G401 (cell line): ENCODE measurements around the gene MACROH2A1. TPM values are rescaled to one million over a fixed set of nuclear protein-coding genes. Genes with fewer than 3 reads are reported as not detected.

Experiments
- DNase-seq: peaks from one replicate; pipeline ENCODE4 v3.0.0-alpha.2; 2015; ENCODE audit warnings: low spot score
- in situ Hi-C: cut with HindIII; loops from 2 replicates; pipeline ENCODE4 v1.10.0; 2016; ENCODE audit warnings: low sequenced_read_pairs, mixed read lengths
- total RNA-seq: library from RNA; depleted of rRNA; stranded (reverse); fragments of >200 nt; shearing (Covaris generic); gene quantifications from 2 replicates; pipeline ENCODE4 v1.2.3, GENCODE V29; 2014

MACROH2A1 gene
- total RNA-seq, 1 experiment from 2014 or later, result 1,162 TPM

DNA sequence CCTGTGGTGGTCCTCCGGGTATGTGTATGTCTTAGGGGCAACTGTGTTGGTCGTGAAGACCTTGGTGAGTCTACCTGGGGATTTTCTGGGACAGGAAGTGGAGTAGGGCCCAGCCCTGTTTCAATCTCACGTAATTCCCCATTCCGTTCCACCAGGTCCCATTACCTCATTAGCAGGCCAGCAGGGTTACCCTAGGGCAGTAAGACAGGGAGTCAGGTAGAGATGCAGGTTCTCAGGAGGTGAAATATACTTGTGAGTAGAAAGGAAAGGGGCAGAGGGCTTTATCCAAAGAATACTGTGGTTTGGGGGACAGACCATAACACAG is 56.5 kb downstream of the MACROH2A1 start:
- in situ Hi-C loops, result no loop called here
- no peak for DNase-seq

DNA sequence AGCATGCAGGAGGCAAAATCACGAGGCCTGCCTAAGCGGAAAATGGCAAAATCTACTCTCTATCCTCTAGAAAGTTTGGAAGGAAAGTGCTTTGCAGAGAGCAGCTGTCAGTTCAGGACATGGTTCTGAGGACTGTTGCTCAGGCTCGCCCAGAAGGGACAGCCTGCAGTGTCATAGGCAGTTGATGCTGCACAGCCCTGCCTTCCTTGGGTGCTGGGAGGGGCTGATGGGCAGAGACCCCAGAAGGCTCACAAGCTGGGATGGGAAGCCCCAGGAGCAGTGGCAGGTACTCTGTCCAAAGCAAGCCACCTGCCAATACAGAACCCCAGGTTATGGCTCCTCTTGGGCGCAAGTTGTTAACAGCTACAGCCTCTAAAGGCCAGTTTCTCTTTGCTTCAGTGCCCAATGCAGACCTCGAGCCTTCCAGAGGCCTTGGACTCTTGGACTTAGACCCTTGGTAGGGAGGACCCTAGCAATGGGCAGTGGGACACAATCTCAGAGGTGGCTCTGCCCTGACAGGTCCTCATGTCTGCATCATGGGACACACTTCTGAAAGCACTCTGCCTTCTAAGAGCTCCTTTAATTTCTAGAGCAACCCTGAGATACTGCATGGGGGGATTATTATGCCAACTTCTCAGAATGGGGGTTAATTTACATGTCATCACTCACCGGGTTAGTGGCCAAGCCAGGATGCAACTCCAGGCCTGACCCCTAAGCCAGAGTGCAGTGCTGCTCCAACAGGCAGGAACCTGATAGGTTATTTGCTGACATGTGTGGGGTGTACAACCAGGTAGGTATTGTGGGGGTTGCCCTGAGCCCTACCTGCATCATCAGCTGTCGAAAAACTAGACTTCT is 57.1 kb downstream of the MACROH2A1 start:
- in situ Hi-C loops, result no loop called here
- no peak for DNase-seq

DNA sequence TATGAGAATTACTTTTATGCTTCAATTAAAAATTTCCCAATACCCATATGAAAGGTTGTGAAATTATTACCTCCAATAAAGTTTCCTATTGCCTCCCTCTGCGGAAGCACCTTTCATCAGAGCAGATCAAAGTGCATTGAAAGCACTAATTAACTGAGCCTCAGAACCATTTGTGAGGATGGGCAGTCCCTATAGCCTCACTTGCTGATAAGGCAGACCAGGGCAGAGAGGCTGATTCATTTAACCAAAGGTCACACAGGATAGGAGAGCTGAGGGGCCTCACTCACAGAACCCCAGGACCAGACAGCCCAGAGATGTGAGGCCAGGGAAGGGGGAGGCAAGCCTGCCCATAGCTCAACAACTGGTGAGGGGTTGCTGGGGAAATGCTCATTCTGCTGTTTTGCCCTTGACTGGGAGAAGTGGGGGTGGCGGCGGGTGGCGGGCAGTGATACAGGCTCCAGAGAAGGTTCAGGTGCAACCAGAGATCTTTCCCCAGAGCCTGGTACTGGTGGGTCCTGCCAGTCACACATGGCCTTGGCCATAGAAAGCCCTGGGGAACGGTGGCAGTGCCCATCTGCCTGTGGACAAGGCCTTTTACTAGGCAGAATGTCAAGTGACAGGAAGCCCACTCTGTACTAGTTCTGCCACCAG is 57.9 kb downstream of the MACROH2A1 start:
- in situ Hi-C loops, result no loop called here
- DNase-seq, result no peak

DNA sequence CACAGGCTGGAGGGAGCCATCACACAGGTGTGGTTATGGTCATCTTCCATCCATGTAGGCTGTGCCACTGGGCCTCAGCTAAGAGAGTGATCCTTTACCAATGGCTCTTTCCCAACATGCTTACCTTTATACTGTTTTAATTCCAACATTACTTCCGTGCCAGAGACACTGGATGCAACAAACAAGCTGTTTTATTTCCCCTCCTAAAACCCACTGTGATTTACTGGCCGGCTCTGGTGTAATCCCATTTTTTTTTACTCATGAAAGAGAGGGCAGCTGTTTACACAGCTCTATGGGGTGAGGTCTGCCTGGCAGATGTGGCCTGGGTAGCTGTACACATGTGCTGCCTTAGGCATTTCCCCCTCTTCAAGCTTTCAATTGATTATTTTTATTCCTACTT is 58.5 kb downstream of the MACROH2A1 start:
- in situ Hi-C loops, result no loop called here
- no peak for DNase-seq

DNA sequence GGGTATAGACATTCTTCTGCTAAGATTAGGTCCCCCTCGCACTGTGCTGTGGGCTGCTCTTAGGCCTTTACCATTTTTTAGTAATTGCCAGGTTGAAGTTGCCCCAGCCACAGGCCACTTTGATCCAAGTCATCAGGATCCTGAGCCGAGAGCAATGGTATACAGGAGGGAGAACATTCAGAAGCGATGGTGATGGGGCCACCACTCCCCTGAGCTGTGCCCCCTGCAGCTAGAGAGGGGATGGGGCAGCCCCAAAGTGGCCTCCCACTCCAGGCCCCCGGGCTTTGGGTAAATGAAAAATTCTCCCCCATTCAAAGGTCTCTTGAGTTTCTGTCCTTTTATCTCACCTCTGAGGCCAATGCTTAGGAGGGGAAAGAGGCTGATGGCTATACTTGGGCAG is 59.4 kb downstream of the MACROH2A1 start:
- in situ Hi-C loops, result no loop called here
- no peak for DNase-seq

DNA sequence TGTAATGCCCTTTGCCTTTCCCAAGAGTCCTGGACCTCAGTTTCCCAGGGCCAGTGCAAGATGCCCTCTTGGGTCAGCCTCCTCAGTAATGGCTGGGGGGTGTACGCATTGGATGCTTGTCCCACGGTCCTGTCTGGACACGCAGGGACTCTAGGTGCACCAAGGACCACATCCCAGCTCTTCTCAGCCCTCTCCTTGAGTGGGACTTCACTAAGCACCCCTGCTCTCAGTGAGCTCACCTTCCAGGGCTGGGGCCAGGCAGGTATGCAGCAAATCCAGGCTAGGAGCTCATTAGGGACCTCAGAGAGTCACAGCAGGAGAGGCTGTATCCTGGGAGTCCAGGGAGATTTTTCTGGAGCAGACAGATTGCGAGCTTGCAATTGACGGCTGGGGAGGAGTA is 59.8 kb downstream of the MACROH2A1 start:
- no peak for DNase-seq
- in situ Hi-C loops, result no loop called here

DNA sequence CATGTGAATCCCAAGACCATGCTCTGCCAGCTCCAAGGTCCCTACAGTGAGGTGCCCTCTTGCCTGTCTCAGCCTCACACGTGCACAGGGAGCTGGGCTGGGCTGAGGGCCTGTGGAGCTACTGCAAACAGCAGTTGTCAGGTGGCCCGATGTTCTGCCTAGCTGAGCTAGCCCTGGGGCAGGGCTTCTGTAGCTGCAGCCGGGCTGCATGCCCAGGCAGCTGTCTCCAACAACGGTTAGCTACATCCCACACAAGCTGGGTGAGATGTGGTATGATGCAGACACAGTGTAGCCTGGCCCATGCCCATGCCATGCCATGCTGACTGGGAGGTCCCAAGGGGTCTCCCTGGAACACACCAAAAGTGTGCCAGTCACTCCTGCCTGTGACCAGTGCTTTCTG is 62.0 kb downstream of the MACROH2A1 start:
- in situ Hi-C loops, result no loop called here
- DNase-seq, result no peak

DNA sequence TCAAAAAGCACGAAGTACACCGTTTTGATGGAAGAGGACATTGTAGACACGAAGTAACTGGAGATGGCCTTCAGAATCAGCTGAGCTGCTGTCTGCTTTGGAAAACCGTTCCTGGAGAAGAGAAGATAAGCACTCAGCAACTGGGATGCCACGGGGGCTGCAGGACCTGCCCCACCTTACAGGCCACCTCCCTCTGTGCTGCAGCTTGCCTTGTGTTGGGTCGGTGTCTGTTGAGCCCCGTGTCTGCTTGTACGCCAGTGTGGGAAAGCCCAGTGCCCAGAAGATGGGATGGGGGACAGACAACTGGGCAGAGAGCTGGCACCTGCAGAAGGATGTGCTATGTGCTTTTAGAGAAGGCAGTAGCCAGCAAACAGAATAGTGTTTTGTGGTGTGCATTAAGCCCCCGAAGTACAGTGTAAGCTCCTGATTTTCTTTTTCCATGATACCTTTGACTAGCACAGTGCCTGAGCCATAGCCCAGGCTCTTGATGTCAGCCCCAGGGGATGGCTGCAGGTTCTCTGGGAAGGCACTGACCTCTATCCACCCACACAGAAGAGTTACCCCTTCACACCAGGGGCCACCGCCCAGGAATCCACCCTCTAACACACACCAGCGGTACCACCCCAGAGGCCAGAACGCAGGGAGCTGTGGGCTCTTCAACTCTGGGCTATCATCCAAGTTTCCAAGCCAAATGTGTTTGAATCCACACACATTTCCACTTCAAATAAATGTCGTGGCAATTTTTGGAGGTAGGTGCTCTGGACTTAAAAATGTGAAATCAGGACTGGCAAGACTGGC is 63.8 kb downstream of the MACROH2A1 start:
- in situ Hi-C loops, result no loop called here
- no peak for DNase-seq

DNA sequence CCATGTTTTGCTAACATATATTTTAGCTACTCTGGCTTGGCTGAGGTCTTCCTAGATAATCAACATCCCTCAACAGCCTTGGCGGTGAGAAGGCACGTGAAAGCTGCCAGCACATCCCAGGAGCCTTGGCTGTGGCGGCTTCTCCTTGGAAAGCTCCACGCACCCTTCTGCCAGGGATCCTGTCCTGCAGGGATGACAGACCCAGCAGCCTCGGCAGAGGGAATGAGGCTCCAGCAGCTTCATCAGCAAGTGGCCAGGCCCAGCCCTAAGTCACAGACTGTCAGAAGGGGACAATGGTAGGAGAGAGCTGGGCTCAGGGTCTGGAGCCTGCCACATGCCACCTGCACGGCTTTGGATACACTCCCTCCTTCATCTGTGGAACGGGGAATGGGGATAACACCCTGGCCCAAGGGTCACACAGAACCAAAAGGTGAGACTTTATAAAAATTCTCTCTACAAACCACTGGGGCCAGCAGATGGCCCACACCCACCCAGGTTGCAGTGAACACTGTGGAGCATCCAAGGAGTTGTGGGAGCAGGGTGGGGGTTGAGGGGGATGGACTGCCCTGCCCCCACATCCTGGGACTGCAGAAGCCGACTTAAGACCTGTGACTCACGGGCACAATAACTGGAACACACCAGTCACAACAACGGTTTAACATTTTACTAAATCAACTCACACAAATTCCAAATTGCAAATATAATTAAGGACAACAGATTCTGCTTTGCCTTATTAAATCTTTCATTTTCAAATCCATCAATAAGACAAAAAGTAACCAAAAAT is 65.1 kb downstream of the MACROH2A1 start:
- in situ Hi-C loops, result no loop called here
- DNase-seq, result peak; percentile 90

DNA sequence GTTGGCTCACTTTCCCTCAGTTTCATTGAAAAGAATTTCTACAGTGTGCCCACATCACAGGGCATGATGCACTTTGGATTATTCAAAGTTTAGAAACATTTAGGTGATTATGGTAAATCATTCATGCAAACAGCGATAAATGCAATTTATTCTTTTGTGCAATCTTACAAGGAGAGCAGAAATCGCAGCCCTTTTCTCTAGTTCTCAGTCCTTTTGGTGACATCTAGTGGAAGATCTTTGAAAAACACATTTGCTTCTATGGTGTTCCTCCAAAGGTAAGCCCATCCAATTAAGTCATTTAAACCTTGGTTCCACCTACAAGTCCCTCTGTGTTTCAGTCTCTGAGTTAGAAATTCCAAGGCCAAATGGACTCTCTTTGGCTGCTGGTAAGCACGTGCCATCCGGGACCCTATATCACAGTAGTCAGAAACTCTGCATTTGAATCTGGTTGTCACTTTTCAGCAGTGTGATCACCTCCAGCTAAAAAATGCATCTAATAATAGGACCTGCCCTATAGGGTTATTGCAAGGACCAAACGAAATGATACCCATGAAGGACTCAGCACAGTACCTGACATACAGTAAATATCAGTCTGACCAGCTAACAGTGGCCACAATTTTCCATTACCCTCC is 66.4 kb downstream of the MACROH2A1 start:
- peak; percentile 78 for DNase-seq
- in situ Hi-C loops, result no loop called here

DNA sequence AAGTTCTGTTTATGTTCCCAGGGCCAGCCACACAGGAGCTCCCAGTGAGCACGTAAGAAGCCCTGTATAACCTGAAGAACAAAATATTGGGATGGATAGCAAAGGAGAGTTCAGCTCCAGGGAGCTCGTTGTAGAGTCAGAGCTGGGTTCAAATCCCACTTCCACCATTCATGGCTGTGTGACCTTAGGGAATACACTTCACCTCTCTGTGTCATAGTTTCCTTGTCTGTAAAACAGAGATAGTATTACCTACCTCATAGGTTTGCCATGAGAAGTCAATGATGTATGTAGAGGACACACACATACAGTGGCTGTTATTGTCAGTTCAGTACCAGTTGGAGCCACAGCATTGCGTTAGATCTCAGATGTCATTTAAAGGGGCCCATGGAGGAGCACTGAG is 67.4 kb downstream of the MACROH2A1 start:
- in situ Hi-C loops, result no loop called here
- no peak for DNase-seq

DNA sequence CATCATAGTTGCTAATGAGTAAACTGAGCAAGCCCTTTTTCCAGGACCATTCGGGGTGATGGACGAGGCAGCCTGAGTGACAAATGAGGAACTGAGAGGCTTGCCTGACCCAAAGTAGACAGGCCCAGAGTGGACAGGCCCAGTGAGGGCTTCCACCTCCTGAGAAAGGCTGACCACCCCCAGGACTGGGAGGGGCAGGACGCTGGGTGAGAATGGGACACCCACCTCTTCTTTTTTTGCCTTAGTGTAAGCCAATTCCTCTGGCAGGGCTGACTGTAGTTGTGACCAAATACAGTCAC is 68.3 kb downstream of the MACROH2A1 start:
- in situ Hi-C loops, result no loop called here
- no peak for DNase-seq

DNA sequence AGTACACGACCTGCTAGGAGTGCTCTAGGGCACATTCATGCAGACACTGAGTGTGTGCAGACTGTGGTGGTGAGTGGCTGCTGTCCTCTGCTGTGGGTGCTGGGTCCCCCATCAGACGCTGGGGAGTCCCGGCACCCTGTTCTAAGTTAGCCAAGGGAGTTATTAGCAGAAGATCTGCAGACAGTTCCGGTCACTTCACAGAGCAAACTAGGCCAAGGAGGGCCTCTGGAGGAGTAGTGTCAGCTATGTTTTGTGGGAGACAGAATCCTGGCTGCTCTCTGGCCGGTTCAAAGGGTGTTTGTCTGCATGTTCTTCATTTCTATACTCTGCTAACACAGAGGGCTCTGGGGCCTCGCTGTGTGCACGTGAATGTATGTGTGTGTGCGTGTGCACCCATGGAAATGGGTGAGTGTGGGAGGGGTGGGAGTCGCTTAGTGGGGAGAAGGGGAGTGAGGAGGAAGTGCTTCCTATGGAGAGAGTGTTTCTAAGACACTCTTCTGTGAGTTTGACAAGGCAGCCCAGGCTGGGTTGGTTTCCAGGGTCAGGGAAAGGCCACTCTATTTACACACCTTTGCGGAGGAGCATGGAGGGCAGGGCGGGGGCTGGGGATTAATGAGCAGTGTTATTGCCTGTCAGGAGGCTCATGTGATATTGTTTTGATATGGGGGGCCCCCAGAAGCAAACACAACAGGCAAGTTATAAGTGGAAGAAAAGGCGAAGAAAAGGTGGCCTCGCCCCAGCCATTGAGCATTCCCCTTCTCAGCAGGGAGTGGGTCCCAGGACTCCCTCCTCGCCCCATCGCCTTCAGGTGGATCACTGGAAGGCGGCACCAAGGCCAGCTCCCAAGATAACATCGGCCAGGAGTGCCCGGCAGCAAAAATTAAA is 68.9 kb downstream of the MACROH2A1 start:
- no peak for DNase-seq
- in situ Hi-C loops, result no loop called here

DNA sequence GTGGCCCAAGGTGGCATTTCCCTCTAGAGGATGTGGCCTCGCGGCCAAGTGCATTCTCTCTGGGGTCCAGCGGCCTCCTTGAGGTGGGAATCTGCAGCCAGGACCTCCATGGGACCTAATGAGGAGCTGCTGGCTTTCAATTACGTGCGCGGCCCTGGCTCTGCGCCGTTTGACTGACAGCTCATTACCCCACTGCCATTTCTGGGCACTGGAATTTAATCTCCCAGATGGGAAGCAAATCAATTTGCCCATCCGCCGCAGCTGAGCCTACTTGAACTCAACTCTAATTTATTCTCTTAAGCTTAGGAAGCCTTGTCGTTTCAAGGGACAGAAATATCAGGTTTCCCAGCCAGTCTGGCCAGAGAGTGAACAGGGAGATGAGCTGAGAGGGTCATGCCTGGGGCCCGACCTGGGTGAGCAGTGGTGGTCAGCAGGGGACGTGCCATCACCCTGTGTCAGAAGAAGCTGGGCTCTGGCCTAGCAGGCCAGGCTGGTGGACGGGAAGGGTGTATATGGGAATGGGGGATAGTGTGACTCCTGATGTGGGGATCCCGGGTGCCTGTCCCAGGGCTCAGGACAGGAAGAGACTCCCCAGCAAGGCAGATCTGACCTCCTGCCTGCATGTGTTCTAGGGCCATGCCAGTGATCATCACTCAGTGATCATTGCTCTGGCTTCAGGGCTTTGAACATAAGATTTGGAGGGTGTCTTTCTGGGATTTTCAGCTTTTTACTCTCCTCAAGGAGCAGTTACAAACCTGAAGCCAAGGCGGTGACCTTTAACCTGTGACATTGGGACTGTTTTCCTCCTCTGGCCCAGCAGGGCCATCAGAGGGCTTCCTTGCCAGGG is 69.7 kb downstream of the MACROH2A1 start:
- in situ Hi-C loops, result no loop called here
- no peak for DNase-seq

DNA sequence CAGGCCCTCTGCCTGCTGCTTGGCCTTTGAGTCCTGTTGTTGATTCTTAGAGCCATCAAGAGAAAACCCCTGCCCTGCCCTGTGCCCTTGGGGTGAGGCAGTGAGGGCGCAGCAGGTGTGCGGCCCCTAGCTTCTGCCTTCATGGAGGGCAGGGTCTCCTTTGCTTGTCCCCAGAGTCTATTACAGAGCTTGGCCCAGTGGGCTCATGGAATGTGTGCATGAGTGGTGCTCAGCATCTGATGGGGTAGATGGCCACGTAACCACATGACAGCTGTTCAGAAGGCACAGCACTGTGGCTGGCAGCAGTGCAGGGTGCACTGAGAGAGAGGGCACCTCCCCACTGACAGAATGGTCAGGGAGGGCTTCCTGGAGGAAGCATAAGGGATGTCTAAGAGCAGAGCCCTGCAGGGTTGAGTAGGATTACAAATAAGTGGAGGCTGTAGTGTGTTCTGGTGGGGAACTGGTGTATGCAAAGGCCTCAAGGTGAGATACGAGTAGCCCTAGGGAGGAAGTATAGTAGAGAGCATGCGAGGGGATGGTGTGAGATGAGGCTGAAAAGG is 70.8 kb downstream of the MACROH2A1 start:
- in situ Hi-C loops, result no loop called here
- DNase-seq, result no peak

DNA sequence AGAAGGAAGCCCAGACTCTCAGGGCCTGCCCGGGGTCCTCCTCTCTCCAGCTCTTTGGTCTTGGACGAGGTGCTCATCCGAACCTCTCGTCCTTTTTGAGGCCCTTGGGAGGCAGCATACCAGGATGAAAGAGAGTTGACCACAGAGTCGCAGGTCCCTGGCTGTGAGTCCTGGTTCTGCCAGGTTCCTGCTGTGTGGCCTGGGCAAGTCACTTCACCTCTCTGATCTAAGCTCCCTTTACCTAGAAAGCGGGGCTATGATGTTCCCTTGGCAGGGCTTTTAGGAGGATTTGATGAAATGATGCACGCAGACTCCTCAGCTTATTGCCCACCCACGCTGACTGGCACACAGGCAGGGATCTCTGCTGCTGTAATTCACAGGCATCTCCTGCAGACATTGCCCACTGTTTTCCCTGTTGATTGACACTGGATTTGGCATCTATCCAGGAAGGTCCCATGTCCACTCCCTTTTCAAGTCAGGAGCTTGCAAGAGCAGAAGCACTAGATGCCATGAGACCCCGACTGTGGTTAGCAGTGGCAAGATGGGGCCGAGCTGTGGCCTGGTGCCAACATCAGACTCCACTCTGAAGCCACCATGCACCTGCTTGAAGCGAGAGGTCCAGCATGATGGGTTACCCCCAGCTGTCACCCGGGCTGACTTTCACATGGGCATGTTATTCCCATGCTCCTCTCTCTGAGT is 71.5 kb downstream of the MACROH2A1 start:
- in situ Hi-C loops, result no loop called here
- DNase-seq, result no peak
